GM13976 (cell line): ENCODE results near the gene NFATC3.
A peak's percentile ranks its signal among the peaks of the same experiment; 100 is the strongest.

Source experiments
- DNase-seq: peaks from one replicate; pipeline ENCODE4 v3.0.0; 2012; ENCODE audit warnings: low spot score
- in situ Hi-C: fragments of 300-500 bp; cut with MboI; formaldehyde crosslinking; loops from one replicate; pipeline ENCODE4 v1.12.0; 2022; ENCODE audit warnings: low sequenced_read_pairs, mixed read lengths, inconsistent platforms; ENCODE audit not compliant: unreplicated experiment
- TF ChIP-seq, protein P1 (sequence below): IDR thresholded peaks from 2 replicates; pipeline ENCODE4 v1.5.1; 2012; ENCODE audit warnings: borderline replicate concordance, mild to moderate bottlenecking; ENCODE audit not compliant: insufficient read depth; ENCODE audit errors: extremely low read depth, missing control alignments, control extremely low read depth

The NFATC3 gene

DNA sequence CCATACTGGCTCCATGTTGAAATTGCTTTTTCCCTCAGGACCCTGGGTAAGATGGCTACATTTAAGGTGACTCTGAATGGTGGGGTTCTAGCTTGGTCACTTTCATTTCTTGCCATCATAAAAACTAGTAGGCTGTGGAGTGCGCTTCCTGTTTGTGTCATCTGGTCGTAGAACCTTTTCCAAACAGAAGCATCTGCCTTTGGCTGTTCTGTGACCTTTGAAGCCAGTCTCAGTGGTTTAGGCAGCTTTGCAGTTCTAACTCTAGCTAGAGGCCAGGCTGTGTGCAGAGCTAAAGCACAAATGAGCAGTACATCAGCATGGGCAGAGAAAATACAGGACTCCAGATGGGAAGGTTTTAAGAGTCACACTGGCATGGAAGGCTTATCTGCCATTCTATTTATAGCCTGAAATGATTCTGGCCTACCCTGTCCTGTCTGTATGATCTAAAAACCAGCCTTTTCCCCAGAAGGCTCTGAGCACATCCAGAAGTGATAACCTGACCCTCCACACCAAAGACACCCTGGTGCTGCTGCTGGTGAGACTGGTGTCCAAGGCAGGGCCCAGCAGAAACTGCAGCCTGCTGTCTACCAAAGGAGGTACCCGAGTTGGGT, 142.1 kb downstream of the NFATC3 start:
- DNase-seq: no peak
- TF ChIP-seq, protein P1, sequence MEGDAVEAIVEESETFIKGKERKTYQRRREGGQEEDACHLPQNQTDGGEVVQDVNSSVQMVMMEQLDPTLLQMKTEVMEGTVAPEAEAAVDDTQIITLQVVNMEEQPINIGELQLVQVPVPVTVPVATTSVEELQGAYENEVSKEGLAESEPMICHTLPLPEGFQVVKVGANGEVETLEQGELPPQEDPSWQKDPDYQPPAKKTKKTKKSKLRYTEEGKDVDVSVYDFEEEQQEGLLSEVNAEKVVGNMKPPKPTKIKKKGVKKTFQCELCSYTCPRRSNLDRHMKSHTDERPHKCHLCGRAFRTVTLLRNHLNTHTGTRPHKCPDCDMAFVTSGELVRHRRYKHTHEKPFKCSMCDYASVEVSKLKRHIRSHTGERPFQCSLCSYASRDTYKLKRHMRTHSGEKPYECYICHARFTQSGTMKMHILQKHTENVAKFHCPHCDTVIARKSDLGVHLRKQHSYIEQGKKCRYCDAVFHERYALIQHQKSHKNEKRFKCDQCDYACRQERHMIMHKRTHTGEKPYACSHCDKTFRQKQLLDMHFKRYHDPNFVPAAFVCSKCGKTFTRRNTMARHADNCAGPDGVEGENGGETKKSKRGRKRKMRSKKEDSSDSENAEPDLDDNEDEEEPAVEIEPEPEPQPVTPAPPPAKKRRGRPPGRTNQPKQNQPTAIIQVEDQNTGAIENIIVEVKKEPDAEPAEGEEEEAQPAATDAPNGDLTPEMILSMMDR: no peak
- in situ Hi-C loops: no loop called here

DNA sequence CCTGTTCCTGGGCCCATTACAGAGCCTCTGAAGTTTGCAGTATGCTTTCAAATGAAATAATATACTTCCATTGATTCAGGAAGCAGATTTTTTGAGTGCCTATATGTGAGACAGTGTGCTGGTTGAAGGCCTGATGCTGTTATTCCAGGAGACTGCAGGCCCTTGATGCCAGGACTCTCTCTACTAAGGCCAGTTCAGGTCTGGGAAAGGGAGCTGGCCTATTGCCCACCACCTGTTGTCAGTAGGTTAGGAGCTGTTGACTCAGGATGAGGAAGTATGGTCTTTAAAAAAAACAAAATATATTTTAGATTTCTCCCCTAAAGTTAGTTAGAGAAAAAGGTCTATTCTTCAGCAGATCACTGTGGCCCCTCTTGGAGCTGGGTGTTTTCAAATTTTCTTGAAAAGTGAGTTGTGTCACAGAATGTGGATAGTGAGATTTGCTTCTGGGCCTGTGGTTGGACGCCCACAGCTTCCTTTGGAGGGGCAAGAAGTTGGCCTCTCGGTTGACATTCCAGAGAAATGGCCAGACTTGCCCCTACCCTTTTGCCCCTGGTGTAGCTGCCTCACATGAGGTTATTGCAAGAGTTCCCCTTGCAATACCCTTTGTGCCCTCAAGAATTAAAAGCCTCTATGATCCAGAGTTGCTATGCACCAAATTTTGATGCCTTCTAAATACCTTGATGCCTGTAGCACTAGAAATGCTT, 142.8 kb downstream of the NFATC3 start:
- no peak for DNase-seq
- in situ Hi-C loops: no loop called here
- TF ChIP-seq, protein P1: no peak

DNA sequence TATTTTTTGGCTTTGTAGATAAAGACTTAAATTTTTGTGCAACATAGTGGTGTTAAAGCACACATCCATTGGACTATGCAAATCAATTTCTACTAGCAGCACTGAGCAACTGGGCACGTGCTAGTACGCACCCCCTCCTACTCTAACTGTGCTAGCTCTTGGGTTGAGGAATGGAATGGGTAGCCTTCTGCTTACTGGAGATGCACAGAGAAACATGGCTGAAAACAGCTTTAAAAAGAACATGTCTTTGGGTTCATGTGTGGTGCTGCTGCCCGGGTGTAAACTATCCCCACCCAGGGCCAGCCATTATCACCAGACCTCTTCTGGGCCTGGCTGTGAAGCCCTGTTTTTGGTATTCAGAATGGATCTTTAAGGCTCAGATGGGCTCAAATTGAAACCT, 143.5 kb downstream of the NFATC3 start:
- in situ Hi-C loops: no loop called here
- TF ChIP-seq, protein P1: no peak
- no peak for DNase-seq

DNA sequence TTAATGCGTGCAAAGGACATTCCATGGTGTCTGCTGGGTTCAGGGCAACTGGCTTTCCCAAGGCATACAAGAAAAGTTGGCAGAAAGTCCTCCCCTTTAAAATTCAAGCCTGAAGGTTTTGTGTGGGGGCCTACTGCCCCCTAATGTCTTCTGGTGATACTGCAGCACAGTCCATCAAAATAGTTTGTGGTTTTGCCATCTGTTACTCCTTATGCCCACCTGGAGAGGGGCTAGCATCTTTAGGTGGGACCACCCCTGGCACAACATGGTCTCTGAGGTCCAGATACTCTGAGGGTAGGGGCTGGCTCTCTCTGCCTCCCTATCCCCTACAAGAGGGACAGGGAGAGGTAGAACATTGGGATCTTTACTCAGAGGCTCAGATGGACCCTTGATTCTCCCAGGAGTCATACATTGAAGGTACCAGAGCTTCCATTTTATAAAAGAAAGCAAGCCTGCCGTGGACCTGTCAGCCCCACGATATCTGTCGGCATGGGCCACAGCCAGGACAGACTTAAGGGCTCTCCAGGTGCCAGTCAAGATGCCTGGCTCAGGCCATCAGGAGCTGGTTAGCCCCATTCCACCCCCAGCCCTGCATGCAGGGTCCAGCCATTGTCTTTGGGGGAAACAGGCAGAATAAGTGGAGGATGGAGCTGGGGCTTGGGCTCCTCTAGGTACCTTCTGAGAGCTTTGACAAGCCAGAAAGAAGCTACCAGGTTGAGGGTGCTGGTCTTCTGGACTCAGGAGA, 144.4 kb downstream of the NFATC3 start:
- TF ChIP-seq, protein P1: peak; percentile 71
- in situ Hi-C loops: no loop called here
- DNase-seq: peak; percentile 63

DNA sequence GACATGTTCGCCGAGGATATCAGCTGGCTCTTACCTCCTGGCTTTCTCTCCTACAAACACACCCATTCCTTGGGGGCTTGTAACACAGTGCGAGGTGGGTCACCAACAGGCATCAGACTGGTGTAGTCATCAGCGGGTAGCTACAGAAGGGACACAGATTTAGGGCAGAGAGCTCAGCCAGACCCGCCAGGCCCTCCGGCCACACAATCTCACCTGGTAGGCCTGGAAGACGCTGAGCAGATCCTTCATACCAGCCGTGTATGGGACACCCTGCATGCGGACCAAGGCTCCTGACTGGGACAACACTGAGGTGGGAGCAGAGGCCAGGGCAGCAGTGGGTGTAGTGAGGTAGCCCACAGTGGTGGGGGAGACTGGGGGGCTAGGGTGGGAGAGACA, 145.0 kb downstream of the NFATC3 start:
- in situ Hi-C loops: no loop called here
- TF ChIP-seq, protein P1: no peak
- no peak for DNase-seq

DNA sequence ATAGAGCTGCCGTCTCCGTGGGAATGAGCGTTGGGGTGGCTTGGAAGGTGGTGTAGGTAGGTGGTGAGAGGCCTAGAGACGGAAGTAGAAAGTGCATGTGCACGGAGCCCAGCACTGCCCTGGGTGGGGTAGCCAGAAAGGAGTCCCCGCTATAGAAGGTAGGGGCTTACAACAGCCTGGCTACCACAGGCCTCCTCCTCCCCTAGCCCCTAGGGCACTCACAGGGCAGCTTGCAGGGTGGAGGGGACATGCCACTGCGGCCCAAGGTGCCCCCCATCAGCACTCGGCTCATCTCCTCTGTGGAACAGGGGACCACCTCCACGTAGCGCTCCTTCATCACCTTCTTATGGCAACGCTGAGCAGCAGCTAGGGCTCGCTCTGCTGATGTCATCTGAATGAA, 145.8 kb downstream of the NFATC3 start:
- TF ChIP-seq, protein P1: no peak
- in situ Hi-C loops: no loop called here
- no peak for DNase-seq
